ENCODE data around the gene NEUROD6. TPM values are rescaled to one million over a fixed set of nuclear protein-coding genes. Genes with fewer than 3 reads are reported as not detected.

Gene NEUROD6
- total RNA-seq, 1 donor from 2014 or later: not detected

GRCh38 chr7:31340051-31340450 lies 475 bp downstream of the NEUROD6 start:
- Mint-ChIP-seq H3K4me1 (ENCODE audit: low read depth) (peaks cover 7% of the 10 kb centered on the region), H3K27me3 (peaks cover 59% of the 10 kb centered on the region), H3K9me3 (ENCODE audit: low read depth) (no peaks in the 10 kb centered on the region), H3K36me3 (ENCODE audit: insufficient read depth) (no peaks in the 10 kb centered on the region), H3K27ac (no peak overlapping the region), H3K4me3 (ENCODE audit: low read depth) (no peak overlapping the region)
- TF ChIP-seq CTCF (IDR thresholded peaks at IDR 0.05; ENCODE audit: unreplicated experiment): no peak
- no peak for DNase-seq (ENCODE audit: low spot score, unreplicated experiment)

- H3K4me3 Mint-ChIP-seq (ENCODE audit: low read depth): no peak overlapping the region
- H3K36me3 Mint-ChIP-seq (ENCODE audit: insufficient read depth): no peaks in the 10 kb centered on the region
- H3K9me3 Mint-ChIP-seq (ENCODE audit: low read depth): no peaks in the 10 kb centered on the region
- H3K27ac Mint-ChIP-seq: no peak overlapping the region
- H3K4me1 Mint-ChIP-seq (ENCODE audit: low read depth): peaks cover 7% of the 10 kb centered on the region
- peaks cover 62% of the 10 kb centered on the region for H3K27me3 Mint-ChIP-seq
- DNase-seq (ENCODE audit: low spot score, unreplicated experiment): no peak
- no peak for TF ChIP-seq CTCF (IDR thresholded peaks at IDR 0.05; ENCODE audit: unreplicated experiment)
These were observed 1.8 kb downstream of the NEUROD6 start for GRCh38 chr7:31338706-31339105.

GRCh38 chr7:31337002-31337565 lies 3.4 kb downstream of the NEUROD6 start:
- H3K4me3 Mint-ChIP-seq (ENCODE audit: low read depth): peak overlapping the region; percentile 61
- H3K27me3 Mint-ChIP-seq: peaks cover 74% of the 10 kb centered on the region
- TF ChIP-seq CTCF (IDR thresholded peaks at IDR 0.05; ENCODE audit: unreplicated experiment): no peak
- peaks cover 7% of the 10 kb centered on the region for H3K4me1 Mint-ChIP-seq (ENCODE audit: low read depth)
- DNase-seq (ENCODE audit: low spot score, unreplicated experiment): no peak
- no peaks in the 10 kb centered on the region for H3K9me3 Mint-ChIP-seq (ENCODE audit: low read depth)
- H3K27ac Mint-ChIP-seq: no peak overlapping the region
- H3K36me3 Mint-ChIP-seq (ENCODE audit: insufficient read depth): no peaks in the 10 kb centered on the region

- DNase-seq (ENCODE audit: low spot score, unreplicated experiment): peak; percentile 24
- Mint-ChIP-seq H3K4me3 (ENCODE audit: low read depth) (peak overlapping the region; percentile 66), H3K27me3 (peaks cover 73% of the 10 kb centered on the region), H3K9me3 (ENCODE audit: low read depth) (no peaks in the 10 kb centered on the region), H3K27ac (no peak overlapping the region), H3K36me3 (ENCODE audit: insufficient read depth) (no peaks in the 10 kb centered on the region), H3K4me1 (ENCODE audit: low read depth) (peaks cover 3% of the 10 kb centered on the region)
- peak; percentile 62 for TF ChIP-seq CTCF (IDR thresholded peaks at IDR 0.05; ENCODE audit: unreplicated experiment)
These were observed 4.1 kb downstream of the NEUROD6 start for GRCh38 chr7:31336202-31337001.

GRCh38 chr7:31335884-31336201 lies 4.7 kb downstream of the NEUROD6 start:
- DNase-seq (ENCODE audit: low spot score, unreplicated experiment): no peak
- H3K4me1 Mint-ChIP-seq (ENCODE audit: low read depth): no peaks in the 10 kb centered on the region
- TF ChIP-seq CTCF (IDR thresholded peaks at IDR 0.05; ENCODE audit: unreplicated experiment): no peak
- no peak overlapping the region for H3K27ac Mint-ChIP-seq
- H3K9me3 Mint-ChIP-seq (ENCODE audit: low read depth): no peaks in the 10 kb centered on the region
- H3K36me3 Mint-ChIP-seq (ENCODE audit: insufficient read depth): no peaks in the 10 kb centered on the region
- peak overlapping the region; percentile 66 for H3K4me3 Mint-ChIP-seq (ENCODE audit: low read depth)
- H3K27me3 Mint-ChIP-seq: peaks cover 70% of the 10 kb centered on the region

All from progenitor cell of endocrine pancreas (in vitro differentiated cells).